Cardiac muscle cell (in vitro differentiated cells and primary cell): ENCODE measurements around the gene YBEY. TPM values are rescaled to one million over a fixed set of nuclear protein-coding genes. Genes with fewer than 3 reads are reported as not detected.
"Not testable (repeated sequence)": the region's sequence is repeated elsewhere in the genome, so short reads cannot be mapped to it uniquely, and the experiment has no call there.

Experiments
- DNase-seq, 2 donors: peaks; one replicate each; pipeline versions ENCODE4 v3.0.0 to v3.0.0-alpha.2; 2010 to 2017; ENCODE audit warnings: low read depth in 1 of 2, low spot score in 1 of 2
- H3K27ac ChIP-seq: fragments of 200-600 bp; sonication (generic); 2 replicates; pipeline ENCODE4 v1.5.1; 2016
- H3K27me3 ChIP-seq: fragments of 200-600 bp; sonication (generic); 2 replicates; pipeline ENCODE4 v1.6.0; 2016; ENCODE audit warnings: control low read depth
- H3K36me3 ChIP-seq: fragments of 200-600 bp; sonication (generic); 2 replicates; pipeline ENCODE4 v1.5.1; 2016; ENCODE audit warnings: control low read depth
- H3K4me1 ChIP-seq: fragments of 200-600 bp; sonication (generic); 2 replicates; pipeline ENCODE4 v1.8.1; 2017; ENCODE audit warnings: low read depth, mild to moderate bottlenecking, mixed run types
- H3K4me3 ChIP-seq: fragments of 200-600 bp; sonication (generic); 2 replicates; pipeline ENCODE4 v1.5.1; 2016; ENCODE audit warnings: mild to moderate bottlenecking
- H3K9me3 ChIP-seq: fragments of 200-600 bp; sonication (generic); 2 replicates; pipeline ENCODE4 v1.5.1; 2017; ENCODE audit warnings: low read depth, mild to moderate bottlenecking, control low read depth
- CTCF ChIP-seq: IDR thresholded peaks from 2 replicates; pipeline ENCODE4 v1.5.1; 2012; ENCODE audit warnings: low read depth, mild to moderate bottlenecking, low read length
- polyA plus RNA-seq: library from polyadenylated mRNA; unstranded; fragments of >200 nt; fragmentation: Nextera tagmentation; extraction: Ambion mirVana; gene quantifications from 2 replicates; pipeline ENCODE4 v1.2.1, GENCODE V29; 2016
- total RNA-seq: library from RNA; depleted of rRNA; stranded (reverse); fragments of >200 nt; gene quantifications from 2 replicates; pipeline ENCODE4 v1.2.3, GENCODE V29; 2016

The YBEY gene
- total RNA-seq (17.9 and 24.9 TPM in 2 replicates), polyA plus RNA-seq (24.5 and 25.5 TPM in 2 replicates)

- Histone ChIP-seq H3K27me3 (no peaks in the 10 kb centered on the region), H3K4me3 (peak within 1 kb of the TSS; percentile 79), H3K27ac (peak within 1 kb of the TSS; percentile 97), H3K36me3 (peaks cover 8% of the 10 kb centered on the region), H3K9me3 (no peaks in the 10 kb centered on the region), H3K4me1 (peaks cover 19% of the 10 kb centered on the region)
- peak; percentile 95 to 96 for DNase-seq
- peak; percentile 38 for TF ChIP-seq CTCF
Observed at GRCh38 chr21:46285761-46286647, at the start of gene YBEY. Gene YBEY, plus strand, starts transcription at chr21:46286342. Its CDS starts 572 bp downstream, at chr21:46286914.

GRCh38 chr21:46237474-46237873 is 48.7 kb upstream of the YBEY start:
- H3K36me3 ChIP-seq: peaks cover 62% of the 10 kb centered on the region
- no peak overlapping the region for H3K4me3 ChIP-seq
- TF ChIP-seq CTCF: no peak

GRCh38 chr21:46239817-46240325 is 46.3 kb upstream of the YBEY start:
- H3K27ac ChIP-seq: no peak overlapping the region
- H3K9me3 ChIP-seq: no peaks in the 10 kb centered on the region
- TF ChIP-seq CTCF: no peak
- H3K27me3 ChIP-seq: no peaks in the 10 kb centered on the region
- H3K36me3 ChIP-seq: peaks cover 76% of the 10 kb centered on the region
- no peak overlapping the region for H3K4me3 ChIP-seq
- no peak for DNase-seq
- no peaks in the 10 kb centered on the region for H3K4me1 ChIP-seq

More at GRCh38 chr21:46237474-46237873, 48.7 kb upstream of the YBEY start:
- no peaks in the 10 kb centered on the region for H3K27me3 ChIP-seq
- no peaks in the 10 kb centered on the region for H3K9me3 ChIP-seq
- H3K4me1 ChIP-seq: no peaks in the 10 kb centered on the region
- H3K27ac ChIP-seq: no peak overlapping the region
- DNase-seq: no peak

GRCh38 chr21:46241577-46241976 is 44.6 kb upstream of the YBEY start:
- not testable (repeated sequence) for H3K4me3 ChIP-seq, H3K4me1 ChIP-seq, H3K9me3 ChIP-seq, H3K27ac ChIP-seq, H3K27me3 ChIP-seq, DNase-seq
- H3K36me3 ChIP-seq: peaks cover 76% of the 10 kb centered on the region

- Histone ChIP-seq H3K27ac (no peak overlapping the region), H3K4me1 (no peaks in the 10 kb centered on the region), H3K4me3 (no peak overlapping the region), H3K36me3 (peaks cover 70% of the 10 kb centered on the region), H3K27me3 (no peaks in the 10 kb centered on the region), H3K9me3 (no peaks in the 10 kb centered on the region)
- no peak for DNase-seq
- no peak for TF ChIP-seq CTCF
Observed at GRCh38 chr21:46243325-46243724, 42.8 kb upstream of the YBEY start.

- H3K4me3 ChIP-seq: no peak overlapping the region
- TF ChIP-seq CTCF: no peak
- no peak overlapping the region for H3K27ac ChIP-seq
- H3K27me3 ChIP-seq: no peaks in the 10 kb centered on the region
- DNase-seq: no peak
- H3K36me3 ChIP-seq: peaks cover 66% of the 10 kb centered on the region
- no peaks in the 10 kb centered on the region for H3K4me1 ChIP-seq
- no peaks in the 10 kb centered on the region for H3K9me3 ChIP-seq
Observed at GRCh38 chr21:46243960-46244361, 42.2 kb upstream of the YBEY start.
